GM18868 (cell line): ENCODE measurements around the gene MED26.
A peak's percentile ranks its signal among the peaks of the same experiment; 100 is the strongest.

Source experiments
- ATAC-seq: cut with Tn5 transposase; IDR thresholded peaks from one replicate; pipeline ENCODE4 v1.9.1; 2021; ENCODE audit warnings: mild to moderate bottlenecking, moderate library complexity; ENCODE audit not compliant: unreplicated experiment

Gene MED26

GRCh38 chr19:16590876-16591802, 36.9 kb downstream of the MED26 start:
- ATAC-seq = no peak

- ATAC-seq = no peak
Observed at GRCh38 chr19:16589917-16590316, 38.1 kb downstream of the MED26 start.

GRCh38 chr19:16588824-16589577, 39.0 kb downstream of the MED26 start:
- ATAC-seq = peak; percentile 4

- ATAC-seq = peak; percentile 39
Observed at GRCh38 chr19:16587833-16588823, 39.9 kb downstream of the MED26 start.

GRCh38 chr19:16586991-16587832, 40.8 kb downstream of the MED26 start:
- no peak for ATAC-seq

GRCh38 chr19:16586477-16586871, 41.5 kb downstream of the MED26 start:
- ATAC-seq = no peak

- peak; percentile 28 for ATAC-seq
Observed at GRCh38 chr19:16585808-16586476, 42.1 kb downstream of the MED26 start.

- no peak for ATAC-seq
Observed at GRCh38 chr19:16585094-16585801, 42.8 kb downstream of the MED26 start.

GRCh38 chr19:16584248-16585093, 43.5 kb downstream of the MED26 start:
- ATAC-seq = peak; percentile 49

- ATAC-seq = no peak
Observed at GRCh38 chr19:16582486-16583261, 45.3 kb downstream of the MED26 start.

GRCh38 chr19:16581971-16582343, 46.0 kb downstream of the MED26 start:
- no peak for ATAC-seq

- no peak for ATAC-seq
Observed at GRCh38 chr19:16581145-16581970, 46.6 kb downstream of the MED26 start.

GRCh38 chr19:16579381-16579780, 48.6 kb downstream of the MED26 start:
- ATAC-seq = no peak

GRCh38 chr19:16577531-16577985, 50.4 kb downstream of the MED26 start:
- no peak for ATAC-seq

- ATAC-seq = no peak
Observed at GRCh38 chr19:16576690-16577530, 51.1 kb downstream of the MED26 start.
